Suprapubic skin (tissue), 3 donors: ENCODE results near the gene ZNF726.

Experiments
- EP300 ChIP-seq: sonication (generic); formaldehyde crosslinking; IDR thresholded peaks from one replicate; pipeline ENCODE4 v1.6.1; 2017; ENCODE audit warnings: antibody characterized with exemption
- TF ChIP-seq, protein P1 (sequence below), 2 donors: fragments of 200-600 bp in 1 of 2; fragments of 450-650 bp in 1 of 2; sonication (generic) in 1 of 2; IDR thresholded peaks; one replicate each; pipeline ENCODE4 v1.5.1; 2016 to 2019; ENCODE audit warnings: antibody characterized with exemption in 2 of 2, mild to moderate bottlenecking in 1 of 2, moderate library complexity in 1 of 2

GRCh38 chr19:23978068-23978467, 63.4 kb downstream of the ZNF726 start:
- no peak for TF ChIP-seq EP300
- TF ChIP-seq, protein P1, sequence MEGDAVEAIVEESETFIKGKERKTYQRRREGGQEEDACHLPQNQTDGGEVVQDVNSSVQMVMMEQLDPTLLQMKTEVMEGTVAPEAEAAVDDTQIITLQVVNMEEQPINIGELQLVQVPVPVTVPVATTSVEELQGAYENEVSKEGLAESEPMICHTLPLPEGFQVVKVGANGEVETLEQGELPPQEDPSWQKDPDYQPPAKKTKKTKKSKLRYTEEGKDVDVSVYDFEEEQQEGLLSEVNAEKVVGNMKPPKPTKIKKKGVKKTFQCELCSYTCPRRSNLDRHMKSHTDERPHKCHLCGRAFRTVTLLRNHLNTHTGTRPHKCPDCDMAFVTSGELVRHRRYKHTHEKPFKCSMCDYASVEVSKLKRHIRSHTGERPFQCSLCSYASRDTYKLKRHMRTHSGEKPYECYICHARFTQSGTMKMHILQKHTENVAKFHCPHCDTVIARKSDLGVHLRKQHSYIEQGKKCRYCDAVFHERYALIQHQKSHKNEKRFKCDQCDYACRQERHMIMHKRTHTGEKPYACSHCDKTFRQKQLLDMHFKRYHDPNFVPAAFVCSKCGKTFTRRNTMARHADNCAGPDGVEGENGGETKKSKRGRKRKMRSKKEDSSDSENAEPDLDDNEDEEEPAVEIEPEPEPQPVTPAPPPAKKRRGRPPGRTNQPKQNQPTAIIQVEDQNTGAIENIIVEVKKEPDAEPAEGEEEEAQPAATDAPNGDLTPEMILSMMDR (IDR thresholded peaks at IDR 0.05), result no peak
